GM23338 (cell line): ENCODE data around the gene MAP3K5. TPM values are rescaled to one million over a fixed set of nuclear protein-coding genes. Genes with fewer than 3 reads are reported as not detected.

Source experiments
- ATAC-seq: fragments of 200-7000 bp; cut with Tn5 transposase; 3 replicates; pipeline ENCODE4 v1.9.1; 2020
- DNase-seq: peaks from one replicate; pipeline ENCODE4 v3.0.0-alpha.2; 2015; ENCODE audit warnings: low spot score
- H2AFZ ChIP-seq: fragments of 200-600 bp; sonication (generic); 2 replicates; pipeline ENCODE4 v1.8.0; 2016; ENCODE audit warnings: antibody characterized with exemption, mild to moderate bottlenecking, moderate library complexity
- H3F3A ChIP-seq: fragments of 200-600 bp; sonication (generic); replicated peaks from 2 replicates; pipeline ENCODE4 v1.8.0; 2017; ENCODE audit warnings: antibody characterized with exemption, mixed run types, low read depth
- H3K27ac ChIP-seq: fragments of 200-600 bp; sonication (generic); 2 replicates; pipeline ENCODE4 v1.6.1; 2016; ENCODE audit warnings: low read depth
- H3K27me3 ChIP-seq: fragments of 200-600 bp; sonication (generic); 2 replicates; pipeline ENCODE4 v1.8.0; 2016; ENCODE audit warnings: mild to moderate bottlenecking, mixed run types, moderate library complexity; ENCODE audit not compliant: insufficient read depth
- H3K36me3 ChIP-seq: fragments of 200-600 bp; sonication (generic); 2 replicates; pipeline ENCODE4 v1.8.0; 2016; ENCODE audit warnings: mild to moderate bottlenecking; ENCODE audit not compliant: insufficient read depth
- H3K4me1 ChIP-seq: fragments of 200-600 bp; sonication (generic); 2 replicates; pipeline ENCODE4 v1.8.0; 2016; ENCODE audit warnings: mild to moderate bottlenecking, moderate library complexity; ENCODE audit not compliant: insufficient read depth
- H3K4me2 ChIP-seq: fragments of 200-600 bp; sonication (generic); 2 replicates; pipeline ENCODE4 v1.7.1; 2017; ENCODE audit warnings: mixed run types
- H3K4me3 ChIP-seq: fragments of 200-600 bp; sonication (generic); 2 replicates; pipeline ENCODE4 v1.6.1; 2016; ENCODE audit warnings: mixed run types
- H3K79me2 ChIP-seq: fragments of 200-600 bp; sonication (generic); replicated peaks from 2 replicates; pipeline ENCODE4 v1.8.0; 2017; ENCODE audit warnings: mild to moderate bottlenecking; ENCODE audit not compliant: insufficient read depth
- H3K9me2 ChIP-seq: fragments of 200-600 bp; sonication (generic); 2 replicates; pipeline ENCODE4 v1.8.0; 2017; ENCODE audit not compliant: insufficient read depth
- H4K20me1 ChIP-seq: fragments of 200-600 bp; sonication (generic); replicated peaks from 2 replicates; pipeline ENCODE4 v1.8.0; 2017; ENCODE audit warnings: mild to moderate bottlenecking; ENCODE audit not compliant: insufficient read depth
- H3K27ac Mint-ChIP-seq: 2 replicates; pipeline ENCODE4 v1.8.0; 2020; ENCODE audit warnings: inconsistent platforms, mild to moderate bottlenecking, moderate library complexity, mixed read lengths
- H3K27me3 Mint-ChIP-seq: 3 replicates; pipeline ENCODE4 v1.8.0; 2022; ENCODE audit warnings: low read depth, mild to moderate bottlenecking, moderate library complexity, mixed read lengths, inconsistent platforms; ENCODE audit not compliant: insufficient read depth, poor library complexity
- H3K36me3 Mint-ChIP-seq: 3 replicates; pipeline ENCODE4 v1.8.0; 2021; ENCODE audit warnings: low read depth, mild to moderate bottlenecking, inconsistent platforms, moderate library complexity, mixed read lengths
- H3K4me1 Mint-ChIP-seq: 3 replicates; pipeline ENCODE4 v1.8.0; 2020; ENCODE audit warnings: mild to moderate bottlenecking, inconsistent platforms, mixed read lengths
- H3K4me3 Mint-ChIP-seq: 3 replicates; pipeline ENCODE4 v1.8.0; 2021; ENCODE audit warnings: moderate library complexity, mild to moderate bottlenecking, inconsistent platforms, mixed read lengths
- H3K9me3 Mint-ChIP-seq: 3 replicates; pipeline ENCODE4 v1.8.0; 2020; ENCODE audit warnings: moderate library complexity, mild to moderate bottlenecking, inconsistent platforms, mixed read lengths
- EZH2 ChIP-seq: fragments of 200-600 bp; sonication (generic); IDR thresholded peaks from one replicate; pipeline ENCODE4 v1.8.0; 2017; ENCODE audit warnings: antibody characterized with exemption, mild to moderate bottlenecking, low read depth; ENCODE audit not compliant: unreplicated experiment
- EZH2phosphoT487 ChIP-seq: fragments of 200-600 bp; sonication (generic); IDR thresholded peaks from one replicate; pipeline ENCODE4 v1.8.1; 2018; ENCODE audit warnings: antibody characterized with exemption; ENCODE audit not compliant: unreplicated experiment
- STAT1 ChIP-seq: IDR thresholded peaks from one replicate; pipeline ENCODE4 v1.6.1; 2016; ENCODE audit warnings: antibody characterized with exemption; ENCODE audit not compliant: unreplicated experiment
- ZNF114 ChIP-seq: fragments of 250-450 bp; sonication (Bioruptor Pico); IDR thresholded peaks from 2 replicates; pipeline ENCODE4 v1.5.0; 2020; ENCODE audit warnings: mild to moderate bottlenecking, moderate library complexity
- ZNF331 ChIP-seq: fragments of 250-450 bp; sonication (Bioruptor Pico); IDR thresholded peaks from 2 replicates; pipeline ENCODE4 v1.5.0; 2020; ENCODE audit warnings: low read depth, mild to moderate bottlenecking, moderate library complexity
- polyA plus RNA-seq: library from polyadenylated mRNA; unstranded; fragments of >200 nt; fragmentation: Nextera tagmentation; extraction: Ambion mirVana; gene quantifications from 2 replicates; pipeline ENCODE4 v1.2.1, GENCODE V29; 2016
- total RNA-seq: library from RNA; depleted of rRNA; stranded (reverse); fragments of >200 nt; shearing (Covaris generic); gene quantifications from 2 replicates; pipeline ENCODE4 v1.2.3, GENCODE V29; 2014
- TF ChIP-seq, protein P1 (sequence below): IDR thresholded peaks from one replicate; pipeline ENCODE4 v1.6.1; 2018; ENCODE audit warnings: antibody characterized with exemption; ENCODE audit not compliant: unreplicated experiment
- TF ChIP-seq, protein P2 (sequence below), 2 experiments: fragments of 200-600 bp in 1 of 2; sonication (generic) in 1 of 2; conservative IDR thresholded peaks; 2 replicates each; pipeline versions ENCODE4 v1.5.1 to v1.6.1; 2016 to 2017; ENCODE audit warnings: antibody characterized with exemption in 2 of 2, low read depth in 2 of 2, mild to moderate bottlenecking in 2 of 2, moderate library complexity in 1 of 2
- TF ChIP-seq, protein P3 (sequence below): fragments of 250-450 bp; sonication (Bioruptor Pico); IDR thresholded peaks from 2 replicates; pipeline ENCODE4 v1.5.0; 2020; ENCODE audit warnings: mild to moderate bottlenecking, moderate library complexity

Gene MAP3K5
- total and polyA plus RNA-seq, 2 experiments from 2014 or later = 0.76 to 2.8 TPM

DNA sequence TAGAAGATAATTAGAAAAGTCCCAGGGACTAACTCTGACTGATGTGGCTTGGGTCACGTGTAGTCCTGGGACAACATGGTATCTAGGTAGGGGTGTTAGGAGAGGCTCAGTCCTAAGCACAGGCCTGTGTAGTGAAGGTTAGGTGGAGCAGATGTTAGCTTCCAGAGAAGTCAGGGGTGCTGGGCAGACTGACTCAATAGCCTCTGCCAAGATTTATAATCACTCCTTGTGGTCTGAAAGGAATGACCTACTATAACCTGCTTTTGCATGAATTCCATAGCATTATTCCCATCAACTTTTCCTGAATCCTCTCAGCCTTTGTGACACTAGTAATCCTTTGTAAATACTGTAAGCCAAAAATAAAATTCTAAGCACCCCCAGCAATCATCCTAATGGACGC, 19.9 kb upstream of the MAP3K5 start (continued):
- TF ChIP-seq, protein P1, sequence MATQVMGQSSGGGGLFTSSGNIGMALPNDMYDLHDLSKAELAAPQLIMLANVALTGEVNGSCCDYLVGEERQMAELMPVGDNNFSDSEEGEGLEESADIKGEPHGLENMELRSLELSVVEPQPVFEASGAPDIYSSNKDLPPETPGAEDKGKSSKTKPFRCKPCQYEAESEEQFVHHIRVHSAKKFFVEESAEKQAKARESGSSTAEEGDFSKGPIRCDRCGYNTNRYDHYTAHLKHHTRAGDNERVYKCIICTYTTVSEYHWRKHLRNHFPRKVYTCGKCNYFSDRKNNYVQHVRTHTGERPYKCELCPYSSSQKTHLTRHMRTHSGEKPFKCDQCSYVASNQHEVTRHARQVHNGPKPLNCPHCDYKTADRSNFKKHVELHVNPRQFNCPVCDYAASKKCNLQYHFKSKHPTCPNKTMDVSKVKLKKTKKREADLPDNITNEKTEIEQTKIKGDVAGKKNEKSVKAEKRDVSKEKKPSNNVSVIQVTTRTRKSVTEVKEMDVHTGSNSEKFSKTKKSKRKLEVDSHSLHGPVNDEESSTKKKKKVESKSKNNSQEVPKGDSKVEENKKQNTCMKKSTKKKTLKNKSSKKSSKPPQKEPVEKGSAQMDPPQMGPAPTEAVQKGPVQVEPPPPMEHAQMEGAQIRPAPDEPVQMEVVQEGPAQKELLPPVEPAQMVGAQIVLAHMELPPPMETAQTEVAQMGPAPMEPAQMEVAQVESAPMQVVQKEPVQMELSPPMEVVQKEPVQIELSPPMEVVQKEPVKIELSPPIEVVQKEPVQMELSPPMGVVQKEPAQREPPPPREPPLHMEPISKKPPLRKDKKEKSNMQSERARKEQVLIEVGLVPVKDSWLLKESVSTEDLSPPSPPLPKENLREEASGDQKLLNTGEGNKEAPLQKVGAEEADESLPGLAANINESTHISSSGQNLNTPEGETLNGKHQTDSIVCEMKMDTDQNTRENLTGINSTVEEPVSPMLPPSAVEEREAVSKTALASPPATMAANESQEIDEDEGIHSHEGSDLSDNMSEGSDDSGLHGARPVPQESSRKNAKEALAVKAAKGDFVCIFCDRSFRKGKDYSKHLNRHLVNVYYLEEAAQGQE = no peak
- TF ChIP-seq, protein P2, sequence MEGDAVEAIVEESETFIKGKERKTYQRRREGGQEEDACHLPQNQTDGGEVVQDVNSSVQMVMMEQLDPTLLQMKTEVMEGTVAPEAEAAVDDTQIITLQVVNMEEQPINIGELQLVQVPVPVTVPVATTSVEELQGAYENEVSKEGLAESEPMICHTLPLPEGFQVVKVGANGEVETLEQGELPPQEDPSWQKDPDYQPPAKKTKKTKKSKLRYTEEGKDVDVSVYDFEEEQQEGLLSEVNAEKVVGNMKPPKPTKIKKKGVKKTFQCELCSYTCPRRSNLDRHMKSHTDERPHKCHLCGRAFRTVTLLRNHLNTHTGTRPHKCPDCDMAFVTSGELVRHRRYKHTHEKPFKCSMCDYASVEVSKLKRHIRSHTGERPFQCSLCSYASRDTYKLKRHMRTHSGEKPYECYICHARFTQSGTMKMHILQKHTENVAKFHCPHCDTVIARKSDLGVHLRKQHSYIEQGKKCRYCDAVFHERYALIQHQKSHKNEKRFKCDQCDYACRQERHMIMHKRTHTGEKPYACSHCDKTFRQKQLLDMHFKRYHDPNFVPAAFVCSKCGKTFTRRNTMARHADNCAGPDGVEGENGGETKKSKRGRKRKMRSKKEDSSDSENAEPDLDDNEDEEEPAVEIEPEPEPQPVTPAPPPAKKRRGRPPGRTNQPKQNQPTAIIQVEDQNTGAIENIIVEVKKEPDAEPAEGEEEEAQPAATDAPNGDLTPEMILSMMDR (conservative IDR thresholded peaks at IDR 0.05; ENCODE audit: low read depth in 2 of 2) = no peak
- TF ChIP-seq ZNF114 (CRISPR knock-in tag) (no peak), STAT1 (no peak)

DNA sequence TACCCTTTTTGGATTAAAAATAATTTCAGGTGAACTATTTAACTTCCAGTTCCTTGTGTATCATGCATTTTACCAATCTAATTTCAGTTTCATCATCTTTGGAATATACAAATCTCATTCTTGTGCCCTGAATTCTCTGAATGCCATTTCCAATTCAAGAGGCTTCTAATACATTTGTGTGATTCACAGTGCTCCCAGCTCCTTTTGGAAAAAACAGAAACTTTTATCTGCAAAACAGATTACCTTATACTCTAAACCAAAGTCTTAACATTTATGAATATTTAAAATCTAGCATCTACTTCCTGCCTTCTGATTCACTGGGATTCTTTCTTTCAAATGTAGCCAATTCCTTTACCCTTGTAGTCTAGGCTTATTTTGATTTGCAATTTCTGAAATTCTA, 19.0 kb upstream of the MAP3K5 start:
- Histone ChIP-seq H3K27me3 (no peaks in the 10 kb centered on the region), H3K36me3 (no peaks in the 10 kb centered on the region), H4K20me1 (no peaks in the 10 kb centered on the region), H3K4me1 (peaks cover 4% of the 10 kb centered on the region; the same call in 1 of the 2 replicates), H3K9me2 (no peaks in the 10 kb centered on the region), H3F3A (no peaks in the 10 kb centered on the region), H3K4me3 (no peak overlapping the region), H2AFZ (no peak overlapping the region), H3K79me2 (no peaks in the 10 kb centered on the region), H3K4me2 (no peak overlapping the region), H3K27ac (no peak overlapping the region)
- TF ChIP-seq, protein P3, sequence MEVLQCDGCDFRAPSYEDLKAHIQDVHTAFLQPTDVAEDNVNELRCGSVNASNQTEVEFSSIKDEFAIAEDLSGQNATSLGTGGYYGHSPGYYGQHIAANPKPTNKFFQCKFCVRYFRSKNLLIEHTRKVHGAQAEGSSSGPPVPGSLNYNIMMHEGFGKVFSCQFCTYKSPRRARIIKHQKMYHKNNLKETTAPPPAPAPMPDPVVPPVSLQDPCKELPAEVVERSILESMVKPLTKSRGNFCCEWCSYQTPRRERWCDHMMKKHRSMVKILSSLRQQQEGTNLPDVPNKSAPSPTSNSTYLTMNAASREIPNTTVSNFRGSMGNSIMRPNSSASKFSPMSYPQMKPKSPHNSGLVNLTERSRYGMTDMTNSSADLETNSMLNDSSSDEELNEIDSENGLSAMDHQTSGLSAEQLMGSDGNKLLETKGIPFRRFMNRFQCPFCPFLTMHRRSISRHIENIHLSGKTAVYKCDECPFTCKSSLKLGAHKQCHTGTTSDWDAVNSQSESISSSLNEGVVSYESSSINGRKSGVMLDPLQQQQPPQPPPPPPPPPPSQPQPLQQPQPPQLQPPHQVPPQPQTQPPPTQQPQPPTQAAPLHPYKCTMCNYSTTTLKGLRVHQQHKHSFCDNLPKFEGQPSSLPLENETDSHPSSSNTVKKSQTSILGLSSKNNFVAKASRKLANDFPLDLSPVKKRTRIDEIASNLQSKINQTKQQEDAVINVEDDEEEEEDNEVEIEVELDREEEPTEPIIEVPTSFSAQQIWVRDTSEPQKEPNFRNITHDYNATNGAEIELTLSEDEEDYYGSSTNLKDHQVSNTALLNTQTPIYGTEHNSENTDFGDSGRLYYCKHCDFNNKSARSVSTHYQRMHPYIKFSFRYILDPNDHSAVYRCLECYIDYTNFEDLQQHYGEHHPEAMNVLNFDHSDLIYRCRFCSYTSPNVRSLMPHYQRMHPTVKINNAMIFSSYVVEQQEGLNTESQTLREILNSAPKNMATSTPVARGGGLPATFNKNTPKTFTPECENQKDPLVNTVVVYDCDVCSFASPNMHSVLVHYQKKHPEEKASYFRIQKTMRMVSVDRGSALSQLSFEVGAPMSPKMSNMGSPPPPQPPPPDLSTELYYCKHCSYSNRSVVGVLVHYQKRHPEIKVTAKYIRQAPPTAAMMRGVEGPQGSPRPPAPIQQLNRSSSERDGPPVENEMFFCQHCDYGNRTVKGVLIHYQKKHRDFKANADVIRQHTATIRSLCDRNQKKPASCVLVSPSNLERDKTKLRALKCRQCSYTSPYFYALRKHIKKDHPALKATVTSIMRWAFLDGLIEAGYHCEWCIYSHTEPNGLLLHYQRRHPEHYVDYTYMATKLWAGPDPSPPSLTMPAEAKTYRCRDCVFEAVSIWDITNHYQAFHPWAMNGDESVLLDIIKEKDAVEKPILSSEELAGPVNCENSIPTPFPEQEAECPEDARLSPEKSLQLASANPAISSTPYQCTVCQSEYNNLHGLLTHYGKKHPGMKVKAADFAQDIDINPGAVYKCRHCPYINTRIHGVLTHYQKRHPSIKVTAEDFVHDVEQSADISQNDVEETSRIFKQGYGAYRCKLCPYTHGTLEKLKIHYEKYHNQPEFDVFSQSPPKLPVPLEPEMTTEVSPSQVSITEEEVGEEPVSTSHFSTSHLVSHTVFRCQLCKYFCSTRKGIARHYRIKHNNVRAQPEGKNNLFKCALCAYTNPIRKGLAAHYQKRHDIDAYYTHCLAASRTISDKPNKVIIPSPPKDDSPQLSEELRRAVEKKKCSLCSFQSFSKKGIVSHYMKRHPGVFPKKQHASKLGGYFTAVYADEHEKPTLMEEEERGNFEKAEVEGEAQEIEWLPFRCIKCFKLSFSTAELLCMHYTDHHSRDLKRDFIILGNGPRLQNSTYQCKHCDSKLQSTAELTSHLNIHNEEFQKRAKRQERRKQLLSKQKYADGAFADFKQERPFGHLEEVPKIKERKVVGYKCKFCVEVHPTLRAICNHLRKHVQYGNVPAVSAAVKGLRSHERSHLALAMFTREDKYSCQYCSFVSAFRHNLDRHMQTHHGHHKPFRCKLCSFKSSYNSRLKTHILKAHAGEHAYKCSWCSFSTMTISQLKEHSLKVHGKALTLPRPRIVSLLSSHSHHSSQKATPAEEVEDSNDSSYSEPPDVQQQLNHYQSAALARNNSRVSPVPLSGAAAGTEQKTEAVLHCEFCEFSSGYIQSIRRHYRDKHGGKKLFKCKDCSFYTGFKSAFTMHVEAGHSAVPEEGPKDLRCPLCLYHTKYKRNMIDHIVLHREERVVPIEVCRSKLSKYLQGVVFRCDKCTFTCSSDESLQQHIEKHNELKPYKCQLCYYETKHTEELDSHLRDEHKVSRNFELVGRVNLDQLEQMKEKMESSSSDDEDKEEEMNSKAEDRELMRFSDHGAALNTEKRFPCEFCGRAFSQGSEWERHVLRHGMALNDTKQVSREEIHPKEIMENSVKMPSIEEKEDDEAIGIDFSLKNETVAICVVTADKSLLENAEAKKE (CRISPR knock-in tag) = no peak
- TF ChIP-seq STAT1 (no peak), ZNF114 (CRISPR knock-in tag) (no peak), EZH2phosphoT487 (no peak), EZH2 (no peak), ZNF331 (CRISPR knock-in tag) (no peak)
- TF ChIP-seq, protein P2 (conservative IDR thresholded peaks at IDR 0.05; ENCODE audit: low read depth in 2 of 2) = no peak
- DNase-seq (no peak), ATAC-seq (no peak)
- H3K4me1 Mint-ChIP-seq = peaks cover 2% of the 10 kb centered on the region; the same call in 1 of the 3 replicates
- no peak overlapping the region for H3K4me3 Mint-ChIP-seq
- H3K36me3 Mint-ChIP-seq = no peaks in the 10 kb centered on the region
- no peak overlapping the region for H3K27ac Mint-ChIP-seq
- H3K27me3 Mint-ChIP-seq = no peaks in the 10 kb centered on the region
- H3K9me3 Mint-ChIP-seq = no peaks in the 10 kb centered on the region
